Activated CD8-positive, alpha-beta T cell treated with anti-CD3 and anti-CD28 coated beads for 36 hours (primary cell): Measurements from ENCODE around the gene TTN. TPM values are rescaled to one million over a fixed set of nuclear protein-coding genes. Genes with fewer than 3 reads are reported as not detected.
A peak's percentile ranks its signal among the peaks of the same experiment; 100 is the strongest.

Experiments used
- ATAC-seq: fragments of 200-7000 bp; cut with Tn5 transposase; one replicate; pipeline ENCODE4 v1.10.0; 2021; ENCODE audit warnings: mild to moderate bottlenecking, moderate library complexity
- CTCF ChIA-PET: fragments of 350-600 bp; sonication (Branson Sonifier 250); formaldehyde crosslinking; loops from one replicate; lab custom pipeline; 2021; ENCODE audit warnings: antibody characterized with exemption; lab: Charles Lee
- POLR2A ChIA-PET: fragments of 350-600 bp; sonication (Branson Sonifier 250); formaldehyde crosslinking; loops from one replicate; lab custom pipeline; 2021; ENCODE audit warnings: antibody characterized with exemption; lab: Charles Lee
- DNase-seq: peaks from one replicate; pipeline ENCODE4 v3.0.0-alpha.2; 2020
- H3K27ac Mint-ChIP-seq: one replicate; pipeline ENCODE4 v1.8.0; 2021; ENCODE audit warnings: mild to moderate bottlenecking, mixed read lengths
- H3K27me3 Mint-ChIP-seq: one replicate; pipeline ENCODE4 v1.8.0; 2021; ENCODE audit warnings: mixed read lengths
- H3K36me3 Mint-ChIP-seq: one replicate; pipeline ENCODE4 v1.8.0; 2021; ENCODE audit warnings: low read depth, mixed read lengths
- H3K4me1 Mint-ChIP-seq: one replicate; pipeline ENCODE4 v1.8.0; 2021; ENCODE audit warnings: low read depth, mixed read lengths
- H3K4me3 Mint-ChIP-seq: one replicate; pipeline ENCODE4 v1.8.0; 2021; ENCODE audit warnings: mild to moderate bottlenecking, moderate library complexity, mixed read lengths
- H3K9me3 Mint-ChIP-seq: one replicate; pipeline ENCODE4 v1.8.0; 2021; ENCODE audit warnings: mixed read lengths
- intact Hi-C: fragments of 100-400 bp; cut with micrococcal nuclease; formaldehyde crosslinking; loops from one replicate; pipeline ENCODE4 v1.10.0; 2022
- total RNA-seq, 2 experiments: library from RNA; stranded (reverse); gene quantifications; one replicate each; pipeline ENCODE4 v1.2.3, GENCODE V29; 2021
- TF ChIP-seq, protein P1 (sequence below): fragments of 200-600 bp; IDR thresholded peaks from one replicate; pipeline ENCODE4 v1.8.0; 2022; ENCODE audit warnings: antibody characterized with exemption, mild to moderate bottlenecking

The TTN gene
- total RNA-seq, 2 experiments from 2014 or later = 2.8 to 4.3 TPM

DNA sequence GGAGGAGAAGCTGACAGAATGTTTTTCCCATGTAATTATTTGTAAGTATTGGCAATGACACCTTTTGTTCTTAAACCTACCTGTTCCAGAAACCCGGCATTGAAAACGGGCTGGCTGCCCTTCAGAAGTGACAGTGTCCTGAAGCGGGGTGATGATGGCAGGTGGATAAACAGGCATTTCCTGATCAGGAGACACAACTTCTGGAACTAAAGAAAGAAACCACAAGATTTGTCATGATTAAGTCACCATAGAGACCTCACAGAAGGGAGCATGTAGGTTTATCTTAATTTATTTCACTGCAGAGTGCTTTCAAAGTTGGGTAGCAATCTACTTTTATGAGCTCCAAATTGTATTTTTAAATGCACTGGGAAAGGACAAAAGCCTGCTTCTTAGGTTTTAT, 43.1 kb downstream of the TTN start:
- Mint-ChIP-seq H3K27ac (no peak overlapping the region), H3K4me3 (no peak overlapping the region), H3K9me3 (no peaks in the 10 kb centered on the region), H3K36me3 (no peaks in the 10 kb centered on the region), H3K4me1 (no peaks in the 10 kb centered on the region), H3K27me3 (no peaks in the 10 kb centered on the region)
- no peak for ATAC-seq
- TF ChIP-seq, protein P1, sequence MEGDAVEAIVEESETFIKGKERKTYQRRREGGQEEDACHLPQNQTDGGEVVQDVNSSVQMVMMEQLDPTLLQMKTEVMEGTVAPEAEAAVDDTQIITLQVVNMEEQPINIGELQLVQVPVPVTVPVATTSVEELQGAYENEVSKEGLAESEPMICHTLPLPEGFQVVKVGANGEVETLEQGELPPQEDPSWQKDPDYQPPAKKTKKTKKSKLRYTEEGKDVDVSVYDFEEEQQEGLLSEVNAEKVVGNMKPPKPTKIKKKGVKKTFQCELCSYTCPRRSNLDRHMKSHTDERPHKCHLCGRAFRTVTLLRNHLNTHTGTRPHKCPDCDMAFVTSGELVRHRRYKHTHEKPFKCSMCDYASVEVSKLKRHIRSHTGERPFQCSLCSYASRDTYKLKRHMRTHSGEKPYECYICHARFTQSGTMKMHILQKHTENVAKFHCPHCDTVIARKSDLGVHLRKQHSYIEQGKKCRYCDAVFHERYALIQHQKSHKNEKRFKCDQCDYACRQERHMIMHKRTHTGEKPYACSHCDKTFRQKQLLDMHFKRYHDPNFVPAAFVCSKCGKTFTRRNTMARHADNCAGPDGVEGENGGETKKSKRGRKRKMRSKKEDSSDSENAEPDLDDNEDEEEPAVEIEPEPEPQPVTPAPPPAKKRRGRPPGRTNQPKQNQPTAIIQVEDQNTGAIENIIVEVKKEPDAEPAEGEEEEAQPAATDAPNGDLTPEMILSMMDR = no peak
- intact Hi-C loops = loop anchor here (10.0 kb wide), 1 partner anchor 151 kb away; no protein-coding TSS in a partner anchor
- no peak for DNase-seq
- ChIA-PET POLR2A (interaction anchor here (0.9 kb wide), 1 partner anchor 10 kb away, joined by 4 read pairs; no protein-coding TSS in a partner anchor), CTCF (interaction anchor here (0.8 to 1.7 kb wide), 4 partner anchors 9 to 365 kb away, joined by 3 to 6 read pairs (median 4); no protein-coding TSS in a partner anchor)

DNA sequence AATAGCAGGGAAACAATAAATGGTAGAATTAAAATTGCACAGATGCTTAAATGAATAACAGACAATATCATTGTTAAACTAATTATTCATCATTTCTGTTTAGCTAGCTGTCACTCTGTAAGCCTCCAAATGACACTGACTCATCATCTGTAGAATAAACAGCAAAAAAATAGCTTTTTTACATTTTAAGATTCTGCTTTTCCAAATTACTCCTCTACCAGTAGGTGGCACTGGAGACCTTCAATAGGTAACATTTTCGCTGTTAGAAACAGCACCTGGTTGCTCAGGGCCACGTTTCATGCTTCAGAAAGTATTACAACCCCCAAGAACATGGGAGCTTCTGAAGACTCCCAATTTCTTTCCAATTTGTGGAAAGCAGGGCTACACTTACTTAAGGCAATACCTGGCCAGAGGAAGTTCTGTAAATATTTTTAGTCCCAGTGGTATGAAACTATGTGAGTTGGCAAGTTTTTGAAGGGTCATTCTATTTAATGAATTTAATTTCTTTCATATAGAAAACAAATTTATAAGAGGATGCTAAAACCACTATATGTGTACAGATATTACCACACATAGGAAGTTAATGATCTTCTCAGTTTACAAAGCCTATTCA, 45.4 kb downstream of the TTN start:
- DNase-seq = peak; percentile 37
- peak; percentile 80 for ATAC-seq
- no peaks in the 10 kb centered on the region for H3K36me3 Mint-ChIP-seq
- no peaks in the 10 kb centered on the region for H3K4me1 Mint-ChIP-seq
- intact Hi-C loops = loop anchor here (10.0 kb wide), 1 partner anchor 153 kb away; no protein-coding TSS in a partner anchor
- no peak overlapping the region for H3K27ac Mint-ChIP-seq
- no peaks in the 10 kb centered on the region for H3K27me3 Mint-ChIP-seq
- H3K4me3 Mint-ChIP-seq = no peak overlapping the region
- CTCF ChIA-PET = interaction anchor here (0.6 to 2.2 kb wide), 35 partner anchors 8 to 1185 kb away, joined by 3 to 12 read pairs (median 4); no protein-coding TSS in a partner anchor
- no peaks in the 10 kb centered on the region for H3K9me3 Mint-ChIP-seq
- TF ChIP-seq, protein P1 = peak; percentile 84
- POLR2A ChIA-PET = interaction anchor here (0.6 kb wide), 1 partner anchor 10 kb away, joined by 3 read pairs; no protein-coding TSS in a partner anchor

DNA sequence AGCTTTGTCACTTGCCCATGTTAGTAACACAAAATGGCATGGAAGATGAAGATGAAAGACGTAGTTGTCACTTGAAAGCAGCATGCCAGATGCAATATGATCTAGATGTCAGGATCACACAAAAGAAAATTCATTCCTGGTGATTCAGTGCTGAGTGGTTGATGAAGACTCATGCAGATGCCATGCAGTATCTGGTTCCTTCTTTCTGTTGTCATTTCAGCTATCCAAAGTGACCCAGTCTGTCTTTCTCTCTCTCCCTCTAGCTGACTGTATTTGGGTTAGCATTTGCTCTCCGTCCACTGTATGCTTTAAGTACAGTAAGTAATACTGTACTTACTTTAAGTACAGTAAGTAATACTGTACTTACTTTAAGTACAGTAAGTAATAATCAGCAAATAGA, 50.4 kb downstream of the TTN start:
- TF ChIP-seq, protein P1 = no peak
- H3K4me1 Mint-ChIP-seq = no peaks in the 10 kb centered on the region
- no peaks in the 10 kb centered on the region for H3K27me3 Mint-ChIP-seq
- no peaks in the 10 kb centered on the region for H3K9me3 Mint-ChIP-seq
- no peak overlapping the region for H3K27ac Mint-ChIP-seq
- ChIA-PET POLR2A (no interaction called here), CTCF (no interaction called here)
- ATAC-seq = no peak
- H3K36me3 Mint-ChIP-seq = peaks cover under 1% of the 10 kb centered on the region
- intact Hi-C loops = no loop called here
- no peak for DNase-seq
- no peak overlapping the region for H3K4me3 Mint-ChIP-seq

DNA sequence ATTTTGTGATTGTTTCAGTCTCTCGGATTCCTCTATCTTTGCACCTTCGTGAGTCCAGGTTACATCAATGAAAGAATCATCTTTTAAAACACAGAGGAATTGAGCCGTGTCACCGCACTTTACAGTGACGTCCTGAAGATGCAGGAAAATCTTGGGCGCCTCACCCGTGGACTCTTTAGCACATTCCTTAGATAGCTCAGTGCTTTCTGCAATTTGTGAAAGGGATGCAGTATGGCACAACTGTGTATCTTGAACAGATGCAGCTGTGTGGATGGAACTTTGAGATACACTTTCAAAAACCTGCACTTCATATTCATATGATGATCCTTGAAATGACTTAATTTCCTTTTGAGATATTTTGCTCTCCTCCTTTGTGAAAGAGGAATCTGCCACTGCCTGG, 50.9 kb downstream of the TTN start:
- no peak overlapping the region for H3K4me3 Mint-ChIP-seq
- no peaks in the 10 kb centered on the region for H3K9me3 Mint-ChIP-seq
- no peaks in the 10 kb centered on the region for H3K27me3 Mint-ChIP-seq
- no peak overlapping the region for H3K27ac Mint-ChIP-seq
- ATAC-seq (no peak), DNase-seq (no peak)
- H3K36me3 Mint-ChIP-seq = peaks cover 6% of the 10 kb centered on the region
- no peaks in the 10 kb centered on the region for H3K4me1 Mint-ChIP-seq
- CTCF ChIA-PET = no interaction called here
- intact Hi-C loops = no loop called here
- POLR2A ChIA-PET = no interaction called here
- TF ChIP-seq, protein P1 = no peak

DNA sequence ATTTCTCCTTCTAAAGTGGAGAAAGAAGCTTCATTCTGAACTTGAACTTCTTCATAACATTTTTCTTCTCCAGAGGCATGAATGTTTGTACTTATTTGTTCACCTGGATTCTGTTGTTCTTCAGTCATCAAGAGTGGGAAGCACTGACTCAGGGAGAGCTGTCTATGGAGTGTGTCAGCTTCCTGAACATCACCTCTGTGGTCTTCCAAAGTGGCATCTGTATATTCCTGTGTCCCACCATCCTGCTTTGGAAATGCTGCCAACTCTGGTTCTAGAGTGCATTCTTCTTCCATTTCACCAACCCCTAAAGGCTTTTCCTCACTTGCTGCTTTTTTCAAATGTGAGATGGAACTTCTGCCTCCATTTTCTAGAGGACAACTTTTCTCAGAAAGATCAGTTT, 59.5 kb downstream of the TTN start:
- ChIA-PET CTCF (interaction anchor here (0.9 to 1.6 kb wide), 2 partner anchors 14 to 272 kb away, joined by 3 to 5 read pairs; no protein-coding TSS in a partner anchor), POLR2A (no interaction called here)
- ATAC-seq (no peak), DNase-seq (no peak)
- intact Hi-C loops = no loop called here
- Mint-ChIP-seq H3K4me1 (no peaks in the 10 kb centered on the region), H3K27me3 (no peaks in the 10 kb centered on the region), H3K9me3 (no peaks in the 10 kb centered on the region), H3K4me3 (no peak overlapping the region), H3K36me3 (peaks cover 13% of the 10 kb centered on the region), H3K27ac (no peak overlapping the region)
- TF ChIP-seq, protein P1 = no peak
